ENCODE results near the gene THG1L. TPM values are rescaled to one million over a fixed set of nuclear protein-coding genes. Genes with fewer than 3 reads are reported as not detected.

Gene THG1L
- polyA plus RNA-seq, 1 of the 3 experiments (the other 2 are of a cell fraction), result 37.0 TPM

DNA sequence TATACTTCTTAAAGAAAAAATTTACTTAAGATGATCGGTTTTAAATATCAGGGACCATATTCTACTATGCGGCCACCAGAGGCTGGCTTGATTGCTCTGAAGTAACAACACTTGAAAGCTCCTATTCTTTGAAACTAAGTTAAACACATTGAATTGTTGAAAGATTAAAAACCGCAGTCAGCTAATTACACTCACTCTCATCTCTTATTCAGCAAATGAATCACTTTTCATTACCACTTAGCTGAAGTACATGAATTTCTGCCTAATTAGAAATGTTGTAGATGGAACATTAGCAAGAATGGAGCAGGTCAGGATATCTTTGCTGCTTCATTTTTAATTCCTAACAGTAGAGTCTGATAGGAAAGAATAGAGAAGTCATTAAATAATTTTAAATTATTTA is 54.6 kb downstream of the THG1L start:
- TF ChIP-seq MEF2A (IDR thresholded peaks at IDR 0.05; ENCODE audit: borderline replicate concordance, low read depth) (no peak), FOXM1 (IDR thresholded peaks at IDR 0.05; ENCODE audit: low read depth) (no peak), RCOR1 (IDR thresholded peaks at IDR 0.05; ENCODE audit: low read length) (no peak), MAX (IDR thresholded peaks at IDR 0.05; ENCODE audit: low read depth) (no peak), REST (IDR thresholded peaks at IDR 0.05; ENCODE audit: low read depth, low read length) (no peak), TCF12 (IDR thresholded peaks at IDR 0.05) (no peak)
- TF ChIP-seq, protein P1, sequence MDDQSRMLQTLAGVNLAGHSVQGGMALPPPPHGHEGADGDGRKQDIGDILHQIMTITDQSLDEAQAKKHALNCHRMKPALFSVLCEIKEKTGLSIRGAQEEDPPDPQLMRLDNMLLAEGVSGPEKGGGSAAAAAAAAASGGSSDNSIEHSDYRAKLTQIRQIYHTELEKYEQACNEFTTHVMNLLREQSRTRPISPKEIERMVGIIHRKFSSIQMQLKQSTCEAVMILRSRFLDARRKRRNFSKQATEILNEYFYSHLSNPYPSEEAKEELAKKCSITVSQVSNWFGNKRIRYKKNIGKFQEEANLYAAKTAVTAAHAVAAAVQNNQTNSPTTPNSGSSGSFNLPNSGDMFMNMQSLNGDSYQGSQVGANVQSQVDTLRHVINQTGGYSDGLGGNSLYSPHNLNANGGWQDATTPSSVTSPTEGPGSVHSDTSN (IDR thresholded peaks at IDR 0.05), result no peak

More for the DNA sequence above, 54.6 kb downstream of the THG1L start:
- no peak overlapping the region for H3K4me2 ChIP-seq
- CTCF ChIA-PET, result interaction anchor here (0.7 kb wide), 1 partner anchor 70 kb away, joined by 3 read pairs; no protein-coding TSS in a partner anchor
- H4K20me1 ChIP-seq (ENCODE audit: insufficient read depth), result no peaks in the 10 kb centered on the region
- H3K4me1 ChIP-seq (ENCODE audit: control insufficient read depth in 1 of 2, insufficient read depth in 2 of 2, low read depth in 1 of 2, low read length in 1 of 2), result no peaks in the 10 kb centered on the region
- H3K9me3 ChIP-seq, result no peaks in the 10 kb centered on the region
- no peaks in the 10 kb centered on the region for H3K9me2 ChIP-seq
- no peak overlapping the region for H3K27ac ChIP-seq (ENCODE audit: low read depth in 2 of 2, low read length in 1 of 2)
- POLR2A ChIA-PET, result no interaction called here
- peaks cover 55 to 57% of the 10 kb centered on the region in 2 experiments for H3K36me3 ChIP-seq (replicated peaks in 1 of 2; ENCODE audit: control insufficient read depth in 1 of 2, insufficient read depth in 2 of 2, low read length in 1 of 2)
- no peak overlapping the region for H3K9ac ChIP-seq
- H3F3A ChIP-seq (replicated peaks; ENCODE audit: insufficient read depth), result peaks cover 11% of the 10 kb centered on the region
- H3K27me3 ChIP-seq (ENCODE audit: insufficient read depth), result no peaks in the 10 kb centered on the region
- no peak overlapping the region for H3K4me3 ChIP-seq (ENCODE audit: low read depth in 2 of 2, low read length in 1 of 2)
- no peak for DNase-seq
- H2AFZ ChIP-seq (ENCODE audit: low read depth), result no peak overlapping the region
- H3K79me2 ChIP-seq (ENCODE audit: insufficient read depth), result no peaks in the 10 kb centered on the region
- 99% methylated on average over 3 of the region's 3 CpGs for WGBS (ENCODE audit: low lambda C conversion rate)

Small RNA genes within 50 kb of the gene (small RNA-seq; reads per million reads assigned to genes)
- 0 reads per million in 7 experiments for gene AC026407.1

Other genes with a start within 250 kb of the THG1L start
- gene ADAM19, start 155.6 kb upstream of the THG1L start, polyA plus RNA-seq (2012; rRNA removed), result 43.1 and 46.9 TPM in 2 replicates
- 0.10 and 0.13 TPM in 2 replicates for gene SOX30, start 79.0 kb upstream of the THG1L start, polyA plus RNA-seq (2012; rRNA removed)
- gene C5orf52, start 59.9 kb upstream of the THG1L start, polyA plus RNA-seq (2012; rRNA removed), result not detected in 2 replicates
- gene LSM11, start 12.3 kb downstream of the THG1L start, polyA plus RNA-seq (2012; rRNA removed), result 0.95 and 1.3 TPM in 2 replicates
- 65.4 and 105 TPM in 2 replicates for gene CLINT1, start 127.7 kb downstream of the THG1L start, polyA plus RNA-seq (2012; rRNA removed)

Data from SK-N-SH (cell line).